B cell (primary cell): ENCODE data around the gene MBP. TPM values are rescaled to one million over a fixed set of nuclear protein-coding genes. Genes with fewer than 3 reads are reported as not detected.

Experiments
- ATAC-seq: fragments of 200-7000 bp; cut with Tn5 transposase; one replicate; pipeline ENCODE4 v1.10.0; 2021; ENCODE audit warnings: low read depth, mild to moderate bottlenecking, moderate number of reproducible peaks, moderate library complexity
- CTCF ChIA-PET: fragments of 350-600 bp; sonication (Branson Sonifier 250); formaldehyde crosslinking; loops from one replicate; lab custom pipeline; 2021; ENCODE audit warnings: antibody characterized with exemption, inconsistent platforms; lab: Charles Lee
- POLR2A ChIA-PET: fragments of 350-600 bp; sonication (Branson Sonifier 250); formaldehyde crosslinking; loops from one replicate; lab custom pipeline; 2021; ENCODE audit warnings: antibody characterized with exemption; lab: Charles Lee
- DNase-seq: peaks from one replicate; pipeline ENCODE4 v3.0.0; 2013
- H2AFZ ChIP-seq: 2 replicates; pipeline ENCODE4 v1.6.1; 2012; ENCODE audit warnings: mild to moderate bottlenecking, low read depth, low read length; ENCODE audit not compliant: insufficient read depth, poor library complexity, severe bottlenecking
- H3K27ac ChIP-seq, 2 donors: 1 replicate in 1 of 2; 2 replicates in 1 of 2; pipeline ENCODE4 v1.5.1; 2012 to 2013; ENCODE audit warnings: low read length in 2 of 2, mild to moderate bottlenecking in 2 of 2, moderate library complexity in 1 of 2
- H3K27me3 ChIP-seq, 4 experiments: fragments of 200-600 bp in 1 of 4; sonication (generic) in 1 of 4; replicated peaks in 1 of 4; 1 replicate in 2 of 4; 2 replicates in 2 of 4; pipeline versions ENCODE4 v1.6.1 to v1.7.0; 2013 to 2016; ENCODE audit warnings: low read length in 3 of 4, mild to moderate bottlenecking in 2 of 4, mixed read lengths in 1 of 4, moderate library complexity in 1 of 4; ENCODE audit not compliant: insufficient read depth in 4 of 4, control insufficient read depth in 3 of 4; ENCODE audit errors: control extremely low read depth in 1 of 4
- H3K36me3 ChIP-seq, 2 experiments: replicated peaks in 1 of 2; 1 replicate in 1 of 2; 2 replicates in 1 of 2; pipeline versions ENCODE4 v1.6.1 to v1.7.1; 2013; ENCODE audit warnings: low read length in 1 of 2; ENCODE audit not compliant: insufficient read depth in 2 of 2, control insufficient read depth in 1 of 2; ENCODE audit errors: control extremely low read depth in 1 of 2, extremely low read depth in 1 of 2
- H3K4me1 ChIP-seq, 2 donors: fragments of 200-600 bp in 1 of 2; sonication (generic) in 1 of 2; 1 replicate in 1 of 2; 2 replicates in 1 of 2; pipeline versions ENCODE4 v1.5.1 to v1.6.1; 2013 to 2017; ENCODE audit warnings: low read length in 2 of 2; ENCODE audit not compliant: control insufficient read depth in 2 of 2, insufficient read depth in 2 of 2
- H3K4me2 ChIP-seq: replicated peaks from 2 replicates; pipeline ENCODE3; 2012; ENCODE audit warnings: mild to moderate bottlenecking, low read depth, low read length; ENCODE audit not compliant: poor library complexity, severe bottlenecking
- H3K4me3 ChIP-seq, 5 experiments: fragments of 200-600 bp in 1 of 5; sonication (generic) in 1 of 5; 1 replicate in 3 of 5; 2 replicates in 2 of 5; pipeline versions ENCODE4 v1.5.1 to v1.7.0; 2011 to 2016; ENCODE audit warnings: low read length in 4 of 5, mild to moderate bottlenecking in 4 of 5, low read depth in 2 of 5, control low read depth in 1 of 5, moderate library complexity in 1 of 5; ENCODE audit not compliant: insufficient read depth in 1 of 5; ENCODE audit errors: control extremely low read depth in 1 of 5, extremely low read depth in 1 of 5
- H3K79me2 ChIP-seq: fragments of 200-600 bp; sonication (generic); one replicate; pipeline ENCODE4 v1.6.0; 2016; ENCODE audit warnings: low read length; ENCODE audit not compliant: control insufficient read depth, insufficient read depth
- H3K9ac ChIP-seq: fragments of 200-600 bp; sonication (generic); 2 replicates; pipeline ENCODE4 v1.6.1; 2017; ENCODE audit warnings: mild to moderate bottlenecking, low read length, moderate library complexity
- H3K9me3 ChIP-seq, 3 donors: one replicate each; pipeline versions ENCODE4 v1.6.1 to v1.7.1; 2013; ENCODE audit warnings: low read length in 2 of 3; ENCODE audit not compliant: control insufficient read depth in 2 of 3, insufficient read depth in 1 of 3; ENCODE audit errors: control extremely low read depth in 1 of 3
- H4K20me1 ChIP-seq: 2 replicates; pipeline ENCODE4 v1.6.0; 2012; ENCODE audit warnings: mild to moderate bottlenecking, low read length; ENCODE audit not compliant: insufficient read depth, control insufficient read depth, poor library complexity, severe bottlenecking
- H3K27ac Mint-ChIP-seq: one replicate; pipeline ENCODE4 v1.8.0; 2021; ENCODE audit warnings: mixed read lengths
- H3K27me3 Mint-ChIP-seq: one replicate; pipeline ENCODE4 v1.8.0; 2021; ENCODE audit warnings: mixed read lengths
- H3K4me1 Mint-ChIP-seq: one replicate; pipeline ENCODE4 v1.8.0; 2021; ENCODE audit warnings: mixed read lengths
- H3K4me3 Mint-ChIP-seq: one replicate; pipeline ENCODE4 v1.8.0; 2021; ENCODE audit warnings: mixed read lengths
- H3K9me3 Mint-ChIP-seq: one replicate; pipeline ENCODE4 v1.8.0; 2022; ENCODE audit warnings: mixed read lengths; ENCODE audit not compliant: insufficient read depth
- CTCF ChIP-seq: fragments of 200-600 bp; IDR thresholded peaks from one replicate; pipeline ENCODE4 v1.8.0; 2022; ENCODE audit warnings: antibody characterized with exemption, mild to moderate bottlenecking
- EZH2 ChIP-seq: IDR thresholded peaks from 2 replicates; pipeline ENCODE4 v1.6.1; 2012; ENCODE audit warnings: borderline replicate concordance, low read depth, mild to moderate bottlenecking, moderate library complexity, low read length; ENCODE audit not compliant: insufficient read depth, poor library complexity, severe bottlenecking
- WGBS: methylation state at CpG from one replicate; pipeline ENCODE4 v1.1.5; 2013; ENCODE audit warnings: missing lambda C conversion rate; ENCODE audit not compliant: insufficient coverage; 5-methylcytosine and 5-hydroxymethylcytosine counted together
- intact Hi-C: fragments of 100-400 bp; cut with micrococcal nuclease; formaldehyde crosslinking; loops from one replicate; pipeline ENCODE4 v1.10.0; 2022
- polyA plus RNA-seq: library from polyadenylated mRNA; depleted of rRNA; stranded (reverse); fragments of >200 nt; gene quantifications from 2 replicates; pipeline ENCODE4 v1.2.3, GENCODE V29; 2012
- total RNA-seq, 2 donors: library from RNA; stranded (reverse); fragments of 120-200 nt in 1 of 2; gene quantifications; 1 replicate in 1 of 2; 2 replicates in 1 of 2; pipeline versions ENCODE4 v1.2.3 to v1.2.4, GENCODE V29; 2013 to 2022

The MBP gene
- total and polyA plus RNA-seq, 2 donors (not counting 1 experiment from before 2014, with no cell fraction given) = 30.1 to 192 TPM

GRCh38 chr18:77067291-77068061, 65.1 kb downstream of the MBP start:
- Mint-ChIP-seq H3K27me3 (no peaks in the 10 kb centered on the region), H3K27ac (peak overlapping the region; percentile 98), H3K9me3 (peaks cover 2% of the 10 kb centered on the region), H3K4me1 (peaks cover 99% of the 10 kb centered on the region), H3K4me3 (peak overlapping the region; percentile 82)
- Histone ChIP-seq H3K9me3 (peaks cover 0 to 11% (median 0%) of the 10 kb centered on the region in 3 donors), H3K27ac (peak overlapping the region; percentile 77 to 97), H3K9ac (peak overlapping the region; percentile 4), H3K4me2 (peak overlapping the region; percentile 64), H4K20me1 (no peaks in the 10 kb centered on the region), H3K4me1 (peaks cover 72 to 84% of the 10 kb centered on the region in 2 donors), H2AFZ (peak overlapping the region; percentile 29), H3K36me3 (peaks cover 0 to 28% of the 10 kb centered on the region in 2 experiments), H3K79me2 (peaks cover 52% of the 10 kb centered on the region), H3K4me3 (peak overlapping the region in 1 of 5 experiments; percentile 49), H3K27me3 (no peaks in the 10 kb centered on the region)
- no peak for TF ChIP-seq EZH2
- ATAC-seq (peak; percentile 24), DNase-seq (peak; percentile 48)
- WGBS = 14% methylated on average over 8 of the region's 14 CpGs
- CTCF ChIA-PET = interaction anchor here (0.7 to 8.2 kb wide), 17 partner anchors 8 to 145 kb away, joined by 3 to 91 read pairs (median 5); partner anchors contain the start of gene MBP
- POLR2A ChIA-PET = interaction anchor here (0.9 to 6.2 kb wide), 7 partner anchors 9 to 63 kb away, joined by 3 to 58 read pairs (median 5); partner anchors contain the start of gene MBP
- intact Hi-C loops = loop anchor here (2.0 to 10.0 kb wide), 4 partner anchors 35 to 573 kb away; partner anchors contain the start of gene ZNF516

DNA sequence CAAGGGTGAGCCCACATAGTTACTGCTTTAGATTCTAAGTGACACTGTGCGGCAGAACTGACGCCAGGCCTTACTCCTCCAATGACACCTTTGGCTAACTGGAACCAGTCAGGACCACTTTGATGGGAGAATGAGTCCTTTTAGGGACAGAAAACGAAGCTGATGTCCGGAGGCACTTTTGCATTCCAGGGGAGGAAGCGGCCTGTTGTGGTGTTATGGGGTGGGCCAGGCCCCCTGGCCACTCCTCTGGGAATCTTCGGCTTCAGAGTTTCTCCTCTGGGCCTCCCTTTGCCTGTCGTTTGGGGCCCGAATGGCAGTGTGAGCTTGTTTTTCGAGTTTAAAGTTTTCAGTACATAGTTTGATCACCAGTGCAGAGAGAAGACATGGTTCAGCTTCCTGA, 65.9 kb downstream of the MBP start:
- Histone ChIP-seq H2AFZ (no peak overlapping the region), H3K9ac (no peak overlapping the region), H3K9me3 (peaks cover 0 to 11% (median 0%) of the 10 kb centered on the region in 3 donors), H3K4me1 (peaks cover 79 to 89% of the 10 kb centered on the region in 2 donors), H3K27ac (peak overlapping the region in 1 of 2 donors; percentile 97), H3K4me3 (no peak overlapping the region), H4K20me1 (no peaks in the 10 kb centered on the region), H3K79me2 (peaks cover 44% of the 10 kb centered on the region), H3K36me3 (peaks cover 0 to 24% of the 10 kb centered on the region in 2 experiments), H3K4me2 (peak overlapping the region; percentile 64), H3K27me3 (no peaks in the 10 kb centered on the region)
- Mint-ChIP-seq H3K4me3 (peak overlapping the region; percentile 82), H3K4me1 (peaks cover 99% of the 10 kb centered on the region), H3K27ac (peak overlapping the region; percentile 98), H3K27me3 (no peaks in the 10 kb centered on the region), H3K9me3 (peaks cover 2% of the 10 kb centered on the region)
- no peak for ATAC-seq
- 91% methylated on average over 5 of the region's 9 CpGs for WGBS
- DNase-seq = no peak
- ChIA-PET CTCF (interaction anchor here (0.8 to 8.2 kb wide), 11 partner anchors 8 to 84 kb away, joined by 3 to 91 read pairs (median 6); no protein-coding TSS in a partner anchor), POLR2A (interaction anchor here (0.9 to 6.2 kb wide), 6 partner anchors 8 to 64 kb away, joined by 3 to 58 read pairs (median 8); partner anchors contain the start of gene MBP)
- no peak for TF ChIP-seq EZH2
- no peak for TF ChIP-seq CTCF
- intact Hi-C loops = loop anchor here (5.0 to 10.0 kb wide), 3 partner anchors 36 to 572 kb away; partner anchors contain the start of gene ZNF516
